GM13976 (cell line): Measurements from ENCODE around the gene ABCC4.
A peak's percentile ranks its signal among the peaks of the same experiment; 100 is the strongest.

Experiments used
- DNase-seq: peaks from one replicate; pipeline ENCODE4 v3.0.0; 2012; ENCODE audit warnings: low spot score
- CTCF ChIP-seq: IDR thresholded peaks from 2 replicates; pipeline ENCODE4 v1.5.1; 2012; ENCODE audit warnings: borderline replicate concordance, mild to moderate bottlenecking; ENCODE audit not compliant: insufficient read depth; ENCODE audit errors: extremely low read depth, missing control alignments, control extremely low read depth
- in situ Hi-C: fragments of 300-500 bp; cut with MboI; formaldehyde crosslinking; loops from one replicate; pipeline ENCODE4 v1.12.0; 2022; ENCODE audit warnings: low sequenced_read_pairs, mixed read lengths, inconsistent platforms; ENCODE audit not compliant: unreplicated experiment

ABCC4 gene

DNA sequence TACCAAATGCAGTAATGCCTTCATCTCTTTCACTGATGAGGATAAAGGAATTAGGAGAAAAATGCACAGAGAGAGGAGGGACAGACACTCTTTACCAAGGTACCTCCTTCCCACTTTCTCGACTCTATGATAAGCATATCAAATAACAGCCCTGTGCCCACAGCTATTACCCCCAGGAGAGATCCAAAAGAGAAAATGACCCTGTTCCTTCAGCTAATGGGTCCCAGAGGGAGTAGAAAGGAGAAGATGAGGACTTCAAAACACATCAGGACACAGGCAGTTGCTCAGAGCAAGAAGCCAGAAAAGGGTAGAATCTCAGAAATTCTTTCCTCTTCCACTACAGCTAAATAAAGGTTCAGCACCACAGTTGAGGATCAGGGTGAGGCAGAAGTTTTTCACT, 80.6 kb downstream of the ABCC4 start:
- no peak for DNase-seq
- no peak for TF ChIP-seq CTCF
- in situ Hi-C loops = no loop called here

DNA sequence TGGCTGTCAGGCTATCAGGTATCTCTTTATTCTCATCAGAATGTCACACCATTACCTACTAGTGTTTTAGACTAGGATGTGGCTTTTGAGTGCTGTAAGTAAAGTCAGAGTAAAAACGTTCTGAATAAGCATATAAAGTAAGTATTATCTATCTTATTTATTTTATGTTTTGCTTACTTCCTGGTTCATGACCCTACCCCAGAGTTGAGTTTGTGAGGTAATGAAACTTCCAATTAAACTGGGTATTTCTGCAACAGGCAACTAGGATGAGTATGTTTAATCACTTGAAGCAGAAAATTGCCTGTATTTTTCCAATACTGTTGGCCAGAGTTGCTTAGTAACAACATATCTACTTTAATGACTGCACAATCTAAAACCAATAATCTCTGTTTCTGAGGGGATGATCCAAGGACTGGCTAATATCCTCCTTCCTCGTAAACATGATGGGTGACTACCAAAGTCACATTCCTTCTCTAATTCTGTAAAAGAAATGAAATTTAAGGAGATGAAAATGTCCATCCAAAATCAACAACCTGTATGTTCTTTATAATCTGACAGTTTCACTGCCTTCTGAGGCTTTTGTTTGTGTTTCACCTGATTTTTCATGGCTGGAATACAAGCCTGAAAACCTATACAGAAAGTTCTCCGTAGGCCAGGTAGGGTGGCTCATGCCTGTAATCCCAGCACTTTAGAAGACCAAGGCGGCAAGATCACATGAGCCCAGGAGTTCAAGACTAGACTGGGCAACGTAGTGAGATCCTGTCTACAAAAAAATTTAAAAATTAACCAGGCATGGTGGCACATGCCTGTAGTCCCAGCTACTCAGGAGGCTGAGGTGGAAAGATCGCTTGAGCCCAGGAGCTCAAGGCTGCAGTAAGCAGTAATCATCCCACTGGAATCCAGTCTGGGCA, 83.1 kb downstream of the ABCC4 start:
- DNase-seq = no peak
- no peak for TF ChIP-seq CTCF
- in situ Hi-C loops = no loop called here

- in situ Hi-C loops = no loop called here
- no peak for TF ChIP-seq CTCF
- DNase-seq = no peak
Observed at GRCh38 chr13:95216182-95216581, 85.1 kb downstream of the ABCC4 start.

DNA sequence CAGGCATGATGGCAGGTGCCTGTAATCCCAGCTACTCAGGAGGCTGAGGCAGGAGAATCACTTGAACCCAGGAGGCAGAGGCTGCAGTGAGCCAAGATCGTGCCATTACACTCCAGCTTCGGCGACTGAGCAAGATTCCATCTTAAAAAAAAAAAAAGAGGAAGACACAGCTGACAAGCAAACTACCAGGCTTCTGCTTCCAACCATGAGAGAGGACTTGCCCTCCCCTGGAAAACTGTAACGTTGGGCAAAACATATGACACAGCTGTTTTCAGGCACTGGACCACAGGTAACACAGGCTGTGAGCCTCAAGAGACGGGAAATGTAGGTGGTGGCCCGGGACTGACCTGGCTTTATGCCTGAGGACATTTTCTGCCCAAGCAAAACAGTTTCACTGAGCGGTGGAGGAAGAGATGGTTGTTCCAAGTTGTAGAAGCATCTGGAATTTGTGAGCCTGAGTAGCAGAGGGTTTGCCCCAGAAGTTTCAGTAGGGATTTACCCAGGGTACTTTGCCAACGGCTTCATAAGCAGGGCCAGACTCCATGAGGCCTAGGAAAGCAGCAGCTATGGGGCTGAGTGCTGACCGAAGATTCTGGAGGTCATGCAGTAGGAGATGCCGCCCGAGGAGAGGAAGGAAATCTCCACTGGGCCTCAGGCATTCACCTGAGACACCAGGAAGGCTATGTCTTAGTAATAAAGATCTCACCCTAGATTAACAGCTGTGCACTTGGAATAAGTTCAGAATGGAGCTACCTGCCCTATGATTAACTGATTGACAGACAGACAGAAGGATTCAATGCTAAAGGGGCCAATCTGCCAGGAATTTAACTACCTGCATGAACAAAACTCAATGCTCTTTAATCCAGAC, 88.0 kb downstream of the ABCC4 start:
- TF ChIP-seq CTCF = no peak
- in situ Hi-C loops = no loop called here
- no peak for DNase-seq

- in situ Hi-C loops = no loop called here
- DNase-seq = no peak
- TF ChIP-seq CTCF = no peak
Observed at GRCh38 chr13:95209109-95209508, 92.1 kb downstream of the ABCC4 start.

DNA sequence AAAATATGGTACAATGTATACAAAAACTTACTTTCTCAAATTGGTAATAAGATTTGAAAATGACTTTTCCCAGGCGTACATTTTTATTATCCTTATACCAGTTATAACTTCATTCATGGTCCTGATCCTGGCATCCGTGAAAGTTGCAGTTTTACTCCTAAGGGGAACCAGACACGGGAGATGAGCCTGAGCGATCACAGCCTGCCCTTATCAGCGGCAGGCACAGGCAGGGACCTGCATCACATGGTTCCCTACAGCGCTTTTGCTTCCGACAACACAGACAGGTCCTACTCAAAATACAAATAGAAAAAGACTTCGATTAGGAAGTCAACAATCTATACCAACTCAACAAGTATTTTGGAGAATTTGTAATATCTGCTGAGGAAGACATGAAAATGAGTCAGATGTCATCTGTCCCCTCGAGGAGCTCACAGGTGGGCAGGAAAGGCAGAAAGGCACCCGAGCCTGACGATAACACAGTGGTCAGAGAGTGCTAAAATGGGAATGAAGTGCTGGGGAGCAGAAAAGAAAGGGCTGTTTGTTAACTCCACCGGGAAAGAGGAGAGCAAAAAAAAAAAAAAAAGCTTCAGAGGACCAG, 93.4 kb downstream of the ABCC4 start:
- in situ Hi-C loops = no loop called here
- DNase-seq = peak; percentile 53

More for the DNA sequence above, 93.4 kb downstream of the ABCC4 start:
- no peak for TF ChIP-seq CTCF
